ENCODE results near the gene SYT6.

DNA sequence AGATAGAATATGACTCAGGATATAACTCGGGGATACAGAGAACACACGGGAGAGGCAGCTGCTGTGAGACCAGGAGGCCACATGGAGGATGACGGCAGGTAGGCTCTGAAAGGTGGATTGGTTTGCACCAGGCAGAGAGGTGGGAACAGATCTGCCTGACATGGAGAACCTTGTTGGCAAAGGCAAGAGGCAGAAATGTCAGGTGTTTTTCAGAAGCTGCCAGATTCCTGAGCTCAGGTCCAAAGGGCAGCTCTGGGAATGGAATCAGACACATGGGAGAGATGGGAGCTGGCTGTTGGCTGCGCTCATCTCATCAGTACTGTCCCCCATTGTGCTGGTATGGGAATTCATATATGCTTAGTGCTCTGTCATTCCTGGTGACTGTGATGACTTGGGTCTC is 19.2 kb downstream of the SYT6 start:
- TF ChIP-seq, protein P1, sequence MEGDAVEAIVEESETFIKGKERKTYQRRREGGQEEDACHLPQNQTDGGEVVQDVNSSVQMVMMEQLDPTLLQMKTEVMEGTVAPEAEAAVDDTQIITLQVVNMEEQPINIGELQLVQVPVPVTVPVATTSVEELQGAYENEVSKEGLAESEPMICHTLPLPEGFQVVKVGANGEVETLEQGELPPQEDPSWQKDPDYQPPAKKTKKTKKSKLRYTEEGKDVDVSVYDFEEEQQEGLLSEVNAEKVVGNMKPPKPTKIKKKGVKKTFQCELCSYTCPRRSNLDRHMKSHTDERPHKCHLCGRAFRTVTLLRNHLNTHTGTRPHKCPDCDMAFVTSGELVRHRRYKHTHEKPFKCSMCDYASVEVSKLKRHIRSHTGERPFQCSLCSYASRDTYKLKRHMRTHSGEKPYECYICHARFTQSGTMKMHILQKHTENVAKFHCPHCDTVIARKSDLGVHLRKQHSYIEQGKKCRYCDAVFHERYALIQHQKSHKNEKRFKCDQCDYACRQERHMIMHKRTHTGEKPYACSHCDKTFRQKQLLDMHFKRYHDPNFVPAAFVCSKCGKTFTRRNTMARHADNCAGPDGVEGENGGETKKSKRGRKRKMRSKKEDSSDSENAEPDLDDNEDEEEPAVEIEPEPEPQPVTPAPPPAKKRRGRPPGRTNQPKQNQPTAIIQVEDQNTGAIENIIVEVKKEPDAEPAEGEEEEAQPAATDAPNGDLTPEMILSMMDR (IDR thresholded peaks at IDR 0.05), result no peak
- no peak for TF ChIP-seq POLR2A (IDR thresholded peaks at IDR 0.05)
- TF ChIP-seq EP300 (IDR thresholded peaks at IDR 0.05), result no peak

Measured in gastroesophageal sphincter (tissue), 3 donors.